Ramos (cell line): Measurements from ENCODE around the gene FMN1.

Source experiments
- in situ Hi-C: fragments of 300-500 bp; cut with MboI; formaldehyde crosslinking; loops from one replicate; pipeline ENCODE4 v1.14.3; 2022; ENCODE audit warnings: low sequenced_read_pairs; ENCODE audit not compliant: unreplicated experiment

FMN1 gene

GRCh38 chr15:32873284-32874114 is 321.0 kb downstream of the FMN1 start:
- in situ Hi-C loops: no loop called here

GRCh38 chr15:32872621-32873283 is 321.8 kb downstream of the FMN1 start:
- in situ Hi-C loops: no loop called here

- in situ Hi-C loops: no loop called here
Measured at GRCh38 chr15:32871883-32872282, 322.6 kb downstream of the FMN1 start.

DNA sequence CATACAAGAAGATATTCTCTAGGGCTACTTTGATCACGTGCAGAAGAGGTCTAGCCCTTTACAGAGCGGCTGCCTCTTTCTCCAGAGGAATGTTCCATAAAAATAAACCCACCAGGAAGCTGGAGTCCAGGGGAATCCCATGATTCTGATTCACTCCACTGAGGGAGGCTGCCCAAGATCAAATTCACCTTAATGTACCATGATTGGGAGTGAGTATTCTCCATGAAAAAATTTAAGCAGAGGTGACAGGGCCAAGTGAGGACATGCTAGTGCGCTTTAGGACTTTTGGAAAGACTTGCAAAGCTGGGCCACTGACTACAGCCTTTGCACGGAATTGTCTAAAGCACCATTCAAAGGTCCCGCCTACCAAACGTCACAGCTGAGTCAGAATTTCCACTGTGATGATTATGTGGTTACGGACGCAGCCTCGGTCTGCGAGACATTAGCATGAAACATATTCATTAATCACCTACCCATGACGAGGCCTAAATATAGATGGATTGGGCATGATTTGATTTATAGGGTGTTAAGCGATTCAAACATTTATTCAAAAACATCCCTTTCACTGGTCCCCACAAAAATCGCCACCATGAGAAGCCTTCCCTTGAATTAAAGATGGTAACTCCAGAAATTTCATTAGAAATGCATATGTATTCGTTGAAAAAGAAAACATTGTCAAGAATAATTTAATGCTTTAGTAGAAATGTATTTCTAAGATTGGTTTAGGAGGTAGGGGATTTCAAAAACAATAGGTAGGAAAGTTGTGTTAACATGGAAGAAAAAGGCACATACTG is 324.1 kb downstream of the FMN1 start:
- in situ Hi-C loops: no loop called here

- in situ Hi-C loops: no loop called here
Measured at GRCh38 chr15:32869776-32870175, 324.7 kb downstream of the FMN1 start.

DNA sequence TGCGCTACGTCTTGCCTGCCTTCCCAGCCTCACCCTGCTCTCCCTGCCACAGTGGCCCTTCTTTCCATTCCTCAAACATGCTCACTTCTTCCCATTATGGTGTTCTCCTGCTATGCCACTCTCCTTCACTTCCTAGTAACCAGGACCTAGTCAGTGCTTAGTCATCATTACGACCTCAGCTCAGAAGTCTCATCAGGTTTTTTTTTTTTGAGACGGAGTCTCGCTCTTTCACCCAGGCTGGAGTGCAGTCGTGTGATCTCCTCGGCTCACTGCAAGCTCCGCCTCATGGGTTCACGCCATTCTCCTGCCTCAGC is 327.2 kb downstream of the FMN1 start:
- in situ Hi-C loops: no loop called here

DNA sequence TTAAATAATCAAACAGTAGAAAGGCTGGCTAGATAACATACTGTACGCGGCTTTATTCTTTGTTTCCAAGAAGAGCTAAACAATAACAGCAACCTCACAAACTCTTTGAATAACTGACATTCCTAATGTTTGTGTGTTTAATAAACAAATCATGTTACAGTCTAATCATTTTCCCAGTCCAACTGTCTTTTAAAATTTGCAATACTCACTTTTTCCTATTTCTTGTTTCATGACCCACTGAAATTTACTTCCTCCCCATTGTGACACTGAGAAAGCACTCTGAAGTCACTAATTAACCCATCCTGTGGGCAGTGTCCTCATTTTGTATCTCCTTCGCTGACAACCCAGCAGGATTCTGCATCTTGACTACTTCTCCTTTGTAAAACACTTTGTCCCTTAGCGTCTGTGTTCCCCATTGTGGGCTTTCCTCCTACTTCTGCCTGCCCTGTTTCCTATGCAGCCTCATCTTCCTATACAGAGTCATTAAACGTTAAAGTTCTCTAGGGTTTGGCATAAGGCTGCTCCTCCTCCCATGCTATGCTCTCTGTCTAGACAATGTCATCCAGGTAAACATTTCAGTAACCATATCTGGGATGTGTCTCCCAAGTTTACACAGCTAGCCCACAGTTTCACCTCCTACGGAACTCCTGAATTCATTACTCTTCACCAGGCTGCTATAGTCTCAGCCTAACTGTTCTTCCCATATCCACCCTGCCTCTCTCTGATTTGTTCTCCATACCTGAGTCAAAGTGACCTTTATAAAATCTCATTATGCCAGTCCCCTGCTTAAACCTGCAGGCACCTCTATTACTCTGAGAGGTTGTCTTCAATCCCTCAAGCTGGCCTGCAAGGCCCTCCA is 327.8 kb downstream of the FMN1 start:
- in situ Hi-C loops: no loop called here

- in situ Hi-C loops: no loop called here
Measured at GRCh38 chr15:32864841-32865240, 329.7 kb downstream of the FMN1 start.

DNA sequence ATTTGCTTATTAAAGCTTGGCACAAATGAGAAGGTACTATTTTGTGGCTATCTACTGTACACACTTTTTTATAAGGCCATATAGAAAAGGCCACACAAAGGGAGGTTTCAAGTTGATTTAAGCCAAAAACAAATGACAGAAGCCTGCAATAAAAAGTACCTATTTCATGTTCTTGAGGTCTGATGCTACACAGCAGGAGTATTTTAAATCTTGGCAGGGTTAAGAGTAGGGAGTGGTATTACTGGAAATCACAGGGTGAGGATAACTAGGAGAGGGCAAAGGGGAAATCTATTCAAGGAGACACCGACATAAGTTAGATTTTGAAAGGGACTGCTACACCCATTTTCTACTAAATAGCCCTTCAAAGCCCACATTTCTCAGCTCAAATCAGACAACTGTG is 330.5 kb downstream of the FMN1 start:
- in situ Hi-C loops: no loop called here

DNA sequence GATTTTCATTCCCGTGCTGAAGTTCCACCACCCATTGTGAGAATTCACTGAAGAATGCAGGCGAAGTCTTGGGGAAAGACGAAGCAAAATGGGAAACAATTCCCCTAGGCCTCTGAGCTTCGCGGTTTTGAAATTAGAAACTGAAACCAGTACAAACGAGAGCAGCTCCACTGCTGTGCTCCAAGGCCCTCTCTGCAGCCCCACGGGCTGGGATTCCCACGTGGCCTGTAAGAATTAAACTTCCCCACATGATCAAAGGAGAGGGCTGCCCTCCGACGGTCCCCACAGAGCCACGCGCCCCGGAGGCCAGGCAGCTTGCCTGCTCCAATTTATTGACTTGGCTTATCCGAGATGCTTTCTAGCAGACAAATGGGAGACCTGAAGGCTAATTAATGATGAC is 332.8 kb downstream of the FMN1 start:
- in situ Hi-C loops: no loop called here

DNA sequence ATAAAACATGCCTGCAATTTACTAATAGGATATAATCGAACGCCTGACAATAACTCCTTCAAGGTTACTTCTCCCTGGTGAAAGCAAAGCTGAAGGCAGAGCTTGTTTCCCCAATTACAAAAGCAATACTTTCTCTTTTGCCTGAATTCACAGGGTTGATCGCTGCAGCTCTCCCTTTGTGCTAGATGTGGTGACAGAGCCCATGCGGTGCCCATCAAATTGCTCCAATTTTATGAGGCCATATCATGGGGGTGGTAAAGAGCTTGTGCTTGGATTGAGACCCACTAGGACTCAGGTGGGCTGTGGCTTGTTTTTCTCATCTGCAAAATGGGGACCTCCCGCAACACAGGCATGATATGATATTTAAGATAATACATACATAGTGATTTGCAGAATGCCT is 333.3 kb downstream of the FMN1 start:
- in situ Hi-C loops: no loop called here

- in situ Hi-C loops: no loop called here
Measured at GRCh38 chr15:32859996-32860395, 334.5 kb downstream of the FMN1 start.

GRCh38 chr15:32859251-32859650 is 335.3 kb downstream of the FMN1 start:
- in situ Hi-C loops: no loop called here

DNA sequence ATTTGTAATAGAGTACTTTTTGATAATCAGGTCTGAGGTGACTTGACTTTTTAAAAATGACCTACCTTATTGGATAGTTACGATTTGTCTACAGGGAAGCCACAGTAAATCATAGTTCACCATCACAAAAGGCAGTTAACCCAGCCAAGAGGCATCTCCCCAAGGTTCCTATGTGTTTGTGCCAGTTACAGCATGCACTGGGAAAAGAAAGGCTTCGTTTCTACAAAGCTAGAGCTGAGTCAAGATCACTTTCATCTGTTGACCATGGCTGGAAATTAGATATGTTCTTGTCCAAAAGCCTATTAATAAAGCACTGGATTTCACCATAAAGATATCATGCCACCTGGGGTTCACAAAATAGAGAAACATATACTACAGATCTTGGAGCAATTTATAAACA is 336.8 kb downstream of the FMN1 start:
- in situ Hi-C loops: no loop called here

GRCh38 chr15:32856753-32857152 is 337.8 kb downstream of the FMN1 start:
- in situ Hi-C loops: no loop called here

DNA sequence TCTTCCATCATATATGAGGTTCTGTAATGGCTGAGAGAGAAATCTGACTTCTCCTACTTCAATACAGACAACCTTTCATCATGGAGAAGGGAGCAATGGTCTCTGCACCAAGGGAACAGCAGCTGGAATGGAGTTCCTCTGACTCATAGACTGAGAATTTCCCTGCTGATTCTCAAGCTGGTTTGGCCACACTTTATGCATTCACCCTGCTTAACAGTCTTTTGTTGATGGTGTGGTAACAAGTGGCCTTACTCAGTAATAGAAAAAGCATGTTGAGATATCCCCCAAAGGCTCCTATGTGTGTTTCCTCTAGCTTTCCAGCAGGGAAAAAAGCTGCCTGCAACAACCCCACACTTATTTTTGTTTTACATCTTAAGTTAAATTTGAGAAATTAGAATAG is 338.6 kb downstream of the FMN1 start:
- in situ Hi-C loops: no loop called here

DNA sequence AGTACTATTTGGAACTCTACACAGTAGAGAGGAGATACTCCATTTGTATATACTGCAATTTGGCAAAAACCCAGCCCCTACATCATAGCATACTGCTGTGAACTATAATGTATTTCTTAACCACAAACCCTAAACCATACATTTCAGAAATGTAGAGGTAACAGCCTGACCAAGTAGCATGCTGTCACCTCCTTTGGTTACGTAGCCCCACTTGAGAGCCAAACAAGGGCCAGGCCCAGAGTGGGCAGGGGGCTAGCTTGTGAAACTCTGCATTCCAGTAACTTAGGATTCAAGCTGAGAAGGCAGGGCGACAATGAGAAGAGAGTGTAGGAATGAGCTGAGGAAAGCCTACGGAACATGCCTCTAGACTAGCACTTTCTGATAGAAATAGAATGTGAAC is 340.9 kb downstream of the FMN1 start:
- in situ Hi-C loops: no loop called here

DNA sequence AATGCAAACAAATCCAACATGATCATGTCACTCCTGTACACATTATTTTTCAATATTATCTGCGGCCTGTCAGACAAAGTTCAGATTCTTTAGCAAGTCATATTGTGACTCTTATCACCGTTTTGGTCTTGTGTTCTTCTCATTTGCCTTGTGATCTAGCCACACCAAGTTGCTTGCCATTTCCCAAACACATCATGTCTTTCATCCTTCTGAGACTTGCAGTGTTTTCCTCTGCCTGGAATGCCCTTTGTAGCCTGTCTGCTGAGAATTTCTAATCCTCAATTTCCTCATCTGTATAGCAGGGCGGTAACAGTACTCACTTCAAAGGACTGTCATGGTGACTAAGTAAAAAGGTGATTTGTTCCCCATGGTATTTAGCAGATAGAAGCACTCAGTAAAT is 341.7 kb downstream of the FMN1 start:
- in situ Hi-C loops: no loop called here

DNA sequence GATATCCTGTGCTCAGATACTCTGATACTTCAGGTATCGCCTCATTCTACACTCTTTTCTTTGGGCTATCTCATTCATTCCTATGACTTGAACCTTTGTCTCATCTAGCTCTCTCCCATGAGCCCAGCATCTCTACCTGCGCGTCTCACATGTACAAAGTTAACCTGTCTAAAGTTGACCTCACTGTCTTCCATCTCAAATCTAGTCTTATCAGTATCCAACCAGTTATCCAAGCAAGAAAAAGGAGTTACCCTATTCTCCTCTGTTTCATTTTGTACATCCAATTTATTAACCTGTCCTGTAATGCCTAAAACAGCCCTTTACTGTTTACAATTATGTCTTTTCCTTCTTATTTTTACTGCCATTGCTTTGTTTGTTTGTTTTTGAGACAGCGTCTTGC is 342.5 kb downstream of the FMN1 start:
- in situ Hi-C loops: no loop called here

- in situ Hi-C loops: no loop called here
Measured at GRCh38 chr15:32851572-32851971, 342.9 kb downstream of the FMN1 start.
